Karpas-422 (cell line): ENCODE data around the gene YDJC. TPM values are rescaled to one million over a fixed set of nuclear protein-coding genes. Genes with fewer than 3 reads are reported as not detected.
"Not testable (repeated sequence)": the region's sequence is repeated elsewhere in the genome, so short reads cannot be mapped to it uniquely, and the experiment has no call there.

Experiments used
- DNase-seq: peaks from one replicate; pipeline ENCODE4 v3.0.0-alpha.2; 2015
- H2AFZ ChIP-seq: fragments of 200-600 bp; sonication (generic); 2 replicates; pipeline ENCODE4 v1.6.1; 2014; ENCODE audit warnings: antibody characterized with exemption, low read length, mixed read lengths
- H3K27ac ChIP-seq: fragments of 200-600 bp; sonication (generic); 2 replicates; pipeline ENCODE4 v1.5.1; 2014; ENCODE audit warnings: mild to moderate bottlenecking, low read length, moderate library complexity
- H3K27me3 ChIP-seq: fragments of 200-600 bp; sonication (generic); 2 replicates; pipeline ENCODE4 v1.6.1; 2014; ENCODE audit warnings: low read length, mixed read lengths
- H3K36me3 ChIP-seq: fragments of 200-600 bp; sonication (generic); 2 replicates; pipeline ENCODE4 v1.6.1; 2014; ENCODE audit warnings: low read length, mixed read lengths; ENCODE audit not compliant: insufficient read depth
- H3K4me1 ChIP-seq: fragments of 200-600 bp; sonication (generic); 2 replicates; pipeline ENCODE4 v1.6.1; 2014; ENCODE audit warnings: mild to moderate bottlenecking, low read length, mixed read lengths
- H3K4me2 ChIP-seq: fragments of 200-600 bp; sonication (generic); 2 replicates; pipeline ENCODE4 v1.6.1; 2014; ENCODE audit warnings: low read length, low read depth, mild to moderate bottlenecking; ENCODE audit not compliant: poor library complexity, severe bottlenecking
- H3K4me3 ChIP-seq: fragments of 200-600 bp; sonication (generic); 2 replicates; pipeline ENCODE4 v1.5.1; 2014; ENCODE audit warnings: mild to moderate bottlenecking, antibody characterized with exemption, low read length, mixed read lengths
- H3K79me2 ChIP-seq: fragments of 200-600 bp; sonication (generic); 2 replicates; pipeline ENCODE4 v1.6.1; 2014; ENCODE audit warnings: mild to moderate bottlenecking, low read length, mixed read lengths
- H3K9ac ChIP-seq: fragments of 200-600 bp; sonication (generic); 2 replicates; pipeline ENCODE4 v1.6.0; 2014; ENCODE audit warnings: low read length
- H3K9me2 ChIP-seq: fragments of 200-600 bp; sonication (generic), shearing (Covaris generic); replicated peaks from 2 replicates; pipeline ENCODE4 v1.6.0; 2014; ENCODE audit warnings: mild to moderate bottlenecking, low read length, moderate library complexity; ENCODE audit not compliant: insufficient read depth
- H3K9me3 ChIP-seq: fragments of 300-700, 200-600 bp; sonication (generic); 2 replicates; pipeline ENCODE4 v1.6.1; 2014; ENCODE audit warnings: low read length, mixed read lengths
- H4K20me1 ChIP-seq: fragments of 200-600 bp; sonication (generic); 2 replicates; pipeline ENCODE4 v1.6.1; 2014; ENCODE audit warnings: mild to moderate bottlenecking, antibody characterized with exemption, low read length, low read depth; ENCODE audit not compliant: insufficient read depth
- total RNA-seq: library from RNA; depleted of rRNA; stranded (reverse); fragments of >200 nt; shearing (Covaris generic); gene quantifications from 2 replicates; pipeline ENCODE4 v1.2.3, GENCODE V29; 2014; ENCODE audit warnings: low replicate concordance

The YDJC gene
- total RNA-seq, 1 experiment from 2014 or later, result 59.1 TPM

DNA sequence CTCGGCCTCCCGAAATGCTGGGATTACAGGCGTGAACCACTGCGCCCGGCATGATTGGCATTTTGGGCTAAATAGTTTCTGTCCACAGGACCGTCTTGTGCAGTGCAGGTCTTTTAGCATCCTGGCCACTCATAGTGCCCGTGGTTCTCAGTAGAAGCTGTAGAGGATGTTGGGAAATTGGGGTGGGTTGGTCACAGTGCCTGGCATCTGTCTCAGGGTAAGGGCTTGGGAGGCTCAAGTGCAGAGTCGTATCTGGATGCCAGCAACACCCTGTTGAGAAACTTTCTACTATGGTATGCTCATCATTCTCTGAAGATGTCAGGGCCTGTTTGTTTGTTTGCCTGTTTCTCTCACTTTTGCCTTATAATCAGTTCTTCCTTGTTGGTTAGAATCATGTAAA lies 40.4 kb downstream of the YDJC start:
- Histone ChIP-seq H3K79me2 (peaks cover 97% of the 10 kb centered on the region), H3K9me2 (no peaks in the 10 kb centered on the region), H3K9ac (no peak overlapping the region), H2AFZ (no peak overlapping the region), H3K9me3 (no peaks in the 10 kb centered on the region), H3K27me3 (no peaks in the 10 kb centered on the region), H4K20me1 (peaks cover 49% of the 10 kb centered on the region), H3K4me2 (no peak overlapping the region), H3K36me3 (peaks cover 15% of the 10 kb centered on the region), H3K27ac (no peak overlapping the region), H3K4me1 (peaks cover 44% of the 10 kb centered on the region), H3K4me3 (no peak overlapping the region)
- no peak for DNase-seq

DNA sequence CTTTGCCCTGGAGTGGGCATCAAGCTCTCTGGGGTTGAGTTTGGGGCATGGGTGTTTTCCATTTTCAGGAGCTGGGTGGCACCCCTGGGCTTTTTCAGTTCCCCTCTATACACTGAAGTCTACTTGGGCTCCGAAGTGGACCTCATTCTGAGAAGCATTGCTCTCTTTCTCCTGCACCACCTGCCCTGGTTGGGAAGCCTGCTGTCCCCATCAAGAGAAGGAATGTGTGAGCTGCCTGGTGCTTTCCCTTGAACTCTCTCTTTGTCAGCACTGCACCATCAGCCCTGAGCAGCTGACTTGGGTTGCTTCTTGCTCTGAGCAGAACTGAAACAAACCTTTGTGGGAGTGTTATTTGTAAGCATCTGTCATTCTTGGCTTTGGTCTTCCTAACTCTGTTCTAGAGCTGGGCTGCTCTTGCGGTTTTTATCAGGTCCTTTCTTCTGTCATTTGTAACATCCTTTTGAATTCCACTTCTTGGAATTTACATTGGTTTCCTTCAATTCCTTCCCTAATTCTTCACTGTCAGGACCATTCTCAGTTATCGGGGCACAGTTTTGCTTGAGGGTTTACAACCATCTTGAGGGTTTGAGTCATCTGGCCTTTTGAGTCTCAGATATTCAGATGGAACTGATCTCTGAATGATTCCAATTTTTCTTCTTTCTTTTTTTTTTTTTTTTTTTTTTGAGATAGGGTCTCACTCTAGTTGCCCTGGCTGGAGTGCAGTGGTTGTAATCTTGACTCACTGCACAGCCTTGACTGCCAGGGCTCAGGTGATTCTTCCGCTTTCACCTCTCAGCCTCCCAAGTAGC lies 41.8 kb downstream of the YDJC start:
- H3K9me3 ChIP-seq, result no peaks in the 10 kb centered on the region
- peak overlapping the region; percentile 23 for H3K4me2 ChIP-seq
- no peak for DNase-seq
- no peaks in the 10 kb centered on the region for H3K27me3 ChIP-seq
- H4K20me1 ChIP-seq, result peaks cover 53% of the 10 kb centered on the region
- no peak overlapping the region for H3K9ac ChIP-seq
- H3K36me3 ChIP-seq, result peaks cover 3% of the 10 kb centered on the region; the same call in 1 of the 2 replicates
- H3K79me2 ChIP-seq, result peaks cover 92% of the 10 kb centered on the region
- peaks cover 44% of the 10 kb centered on the region for H3K4me1 ChIP-seq
- peak overlapping the region; percentile 55 for H3K27ac ChIP-seq
- H3K4me3 ChIP-seq, result no peak overlapping the region
- no peaks in the 10 kb centered on the region for H3K9me2 ChIP-seq
- H2AFZ ChIP-seq, result no peak overlapping the region

DNA sequence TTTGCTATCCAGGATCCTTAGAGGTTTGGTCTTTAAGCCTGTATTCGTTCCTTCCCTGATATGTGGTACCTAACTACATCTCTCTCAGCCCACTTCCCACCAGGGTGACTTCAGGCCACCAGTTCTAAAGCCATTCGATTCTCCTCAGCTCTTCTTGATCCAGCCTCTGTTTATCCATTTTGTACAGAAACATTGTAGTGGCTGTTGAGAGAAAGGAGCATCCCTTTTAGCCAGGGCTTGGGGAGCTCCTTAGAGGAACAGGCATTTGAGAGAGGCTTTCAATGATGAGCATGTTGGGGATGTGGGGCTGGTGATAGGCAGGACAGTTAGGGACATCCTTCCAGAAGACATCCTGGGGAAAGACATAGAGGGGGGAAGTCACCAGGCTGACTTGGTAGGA lies 44.4 kb downstream of the YDJC start:
- no peak overlapping the region for H2AFZ ChIP-seq
- no peak overlapping the region for H3K27ac ChIP-seq
- peaks cover 40% of the 10 kb centered on the region for H4K20me1 ChIP-seq
- peaks cover 92% of the 10 kb centered on the region for H3K79me2 ChIP-seq
- H3K9me2 ChIP-seq, result no peaks in the 10 kb centered on the region
- H3K4me3 ChIP-seq, result no peak overlapping the region
- H3K27me3 ChIP-seq, result no peaks in the 10 kb centered on the region
- H3K9me3 ChIP-seq, result no peaks in the 10 kb centered on the region
- H3K36me3 ChIP-seq, result no peaks in the 10 kb centered on the region
- peaks cover 32% of the 10 kb centered on the region for H3K4me1 ChIP-seq
- no peak overlapping the region for H3K4me2 ChIP-seq
- DNase-seq, result no peak
- H3K9ac ChIP-seq, result no peak overlapping the region

DNA sequence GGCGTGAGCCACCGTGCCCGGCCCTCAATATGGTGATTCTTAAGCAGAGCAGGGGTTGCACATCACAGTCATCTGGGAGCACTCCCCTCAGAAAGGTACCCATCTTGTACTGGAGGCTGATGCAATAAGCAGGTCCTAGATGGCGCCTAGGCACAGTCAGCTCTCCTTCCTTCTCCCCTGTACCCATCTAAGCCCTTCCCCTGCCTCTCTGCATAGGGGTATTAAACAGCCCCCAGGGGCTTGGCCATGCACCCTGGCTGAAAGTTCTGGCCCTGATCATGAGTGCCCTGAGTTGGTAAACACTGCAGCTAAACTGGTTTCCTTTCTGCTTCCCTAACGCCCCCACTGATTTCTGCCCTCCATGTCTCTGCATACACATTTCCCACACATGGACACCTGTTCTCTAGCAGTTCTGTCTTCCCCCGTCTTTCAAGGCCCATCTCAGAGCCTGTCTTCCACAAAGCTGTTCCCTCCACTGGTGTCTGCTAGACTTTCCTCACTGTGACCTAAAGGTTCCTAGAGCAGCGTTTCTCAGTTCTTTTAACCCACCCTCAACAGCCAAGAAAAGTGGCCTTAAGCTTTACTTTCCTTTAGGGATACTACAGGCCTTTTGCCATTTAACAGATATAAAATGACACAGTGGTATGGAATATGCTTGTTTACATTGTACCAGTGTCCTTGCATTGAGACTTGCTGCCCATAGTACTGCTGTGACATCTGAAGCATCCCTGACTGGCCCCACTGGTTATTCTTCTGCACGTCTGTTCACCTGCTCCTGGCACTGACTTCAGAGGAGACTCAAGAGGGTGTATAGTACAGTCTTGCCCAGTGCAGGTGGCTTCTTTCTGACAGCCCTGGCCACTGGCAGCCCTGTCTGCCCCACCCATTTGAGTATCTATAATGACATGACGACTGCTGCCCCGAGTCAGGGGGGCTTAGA lies 46.8 kb downstream of the YDJC start:
- peak overlapping the region; percentile 25; the same call in 1 of the 2 replicates for H3K27ac ChIP-seq
- H3K9me2 ChIP-seq, result no peaks in the 10 kb centered on the region
- H3K9ac ChIP-seq, result no peak overlapping the region
- no peaks in the 10 kb centered on the region for H3K36me3 ChIP-seq
- peaks cover 47% of the 10 kb centered on the region for H4K20me1 ChIP-seq
- H3K27me3 ChIP-seq, result no peaks in the 10 kb centered on the region
- H2AFZ ChIP-seq, result no peak overlapping the region
- H3K4me3 ChIP-seq, result no peak overlapping the region
- no peak for DNase-seq
- no peaks in the 10 kb centered on the region for H3K9me3 ChIP-seq
- no peak overlapping the region for H3K4me2 ChIP-seq
- peaks cover 17% of the 10 kb centered on the region for H3K4me1 ChIP-seq
- peaks cover 93% of the 10 kb centered on the region for H3K79me2 ChIP-seq

DNA sequence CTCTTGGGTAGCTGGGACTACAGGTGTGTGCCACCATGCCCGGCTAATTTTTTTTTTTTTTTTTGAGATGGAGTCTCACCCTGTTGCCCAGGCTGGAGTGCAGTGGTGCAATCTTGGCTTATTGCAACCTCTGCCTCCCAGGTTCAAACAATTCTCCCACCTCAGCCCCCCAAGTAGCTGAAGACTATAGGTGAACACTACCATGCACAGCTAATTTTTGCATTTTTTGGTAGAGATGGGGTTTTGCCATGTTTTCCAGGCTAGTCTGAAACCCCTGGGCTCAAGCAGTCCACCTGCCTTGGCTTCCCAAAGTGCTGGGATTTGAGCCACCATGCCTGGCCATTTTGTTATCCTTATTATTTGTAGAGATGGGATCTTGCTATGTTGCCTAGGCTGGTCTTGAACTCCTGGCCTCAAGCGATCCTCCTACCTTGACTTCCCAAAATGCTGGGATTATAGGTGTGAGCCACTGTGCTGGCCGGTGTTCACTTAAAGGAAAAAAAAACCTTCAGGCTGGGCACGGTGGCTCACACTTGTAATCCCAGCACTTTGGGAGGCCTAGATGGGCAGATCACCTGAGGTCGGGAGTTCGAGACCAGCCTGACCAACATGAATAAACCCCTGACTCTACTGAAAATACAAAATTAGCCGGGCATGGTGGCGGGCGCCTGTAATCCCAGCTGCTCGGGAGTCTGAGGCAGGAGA lies 48.7 kb downstream of the YDJC start:
- not testable (repeated sequence) for H3K4me2 ChIP-seq, H3K27me3 ChIP-seq, H3K9ac ChIP-seq, H3K4me1 ChIP-seq, H3K27ac ChIP-seq, H3K9me2 ChIP-seq, H3K4me3 ChIP-seq, DNase-seq, H2AFZ ChIP-seq, H3K9me3 ChIP-seq, H3K36me3 ChIP-seq
- Histone ChIP-seq H4K20me1 (peaks cover 49% of the 10 kb centered on the region), H3K79me2 (peaks cover 93% of the 10 kb centered on the region)

DNA sequence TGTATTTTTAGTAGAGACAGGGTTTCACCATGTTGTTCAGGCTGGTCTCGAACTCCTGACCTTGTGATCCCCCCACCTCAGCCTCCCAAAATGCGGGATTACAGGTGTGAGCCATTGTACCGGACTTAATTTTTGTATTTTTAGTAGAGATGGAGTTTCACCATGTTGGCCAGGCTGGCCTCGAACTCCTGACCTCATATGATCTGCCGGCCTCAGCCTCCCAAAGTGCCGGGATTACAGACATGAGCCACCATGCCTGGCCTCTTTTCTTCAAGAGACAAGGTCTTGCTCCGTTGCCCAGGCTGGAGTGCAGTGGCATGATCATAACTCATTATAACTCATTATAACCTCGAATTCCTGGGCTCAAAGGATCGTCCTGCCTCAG lies 49.2 kb downstream of the YDJC start:
- Histone ChIP-seq H3K79me2 (peaks cover 93% of the 10 kb centered on the region), H4K20me1 (peaks cover 53% of the 10 kb centered on the region)
- not testable (repeated sequence) for H3K9me2 ChIP-seq, H3K9ac ChIP-seq, H3K27ac ChIP-seq, H3K4me2 ChIP-seq, H2AFZ ChIP-seq, H3K4me1 ChIP-seq, H3K27me3 ChIP-seq, DNase-seq, H3K4me3 ChIP-seq, H3K9me3 ChIP-seq, H3K36me3 ChIP-seq

DNA sequence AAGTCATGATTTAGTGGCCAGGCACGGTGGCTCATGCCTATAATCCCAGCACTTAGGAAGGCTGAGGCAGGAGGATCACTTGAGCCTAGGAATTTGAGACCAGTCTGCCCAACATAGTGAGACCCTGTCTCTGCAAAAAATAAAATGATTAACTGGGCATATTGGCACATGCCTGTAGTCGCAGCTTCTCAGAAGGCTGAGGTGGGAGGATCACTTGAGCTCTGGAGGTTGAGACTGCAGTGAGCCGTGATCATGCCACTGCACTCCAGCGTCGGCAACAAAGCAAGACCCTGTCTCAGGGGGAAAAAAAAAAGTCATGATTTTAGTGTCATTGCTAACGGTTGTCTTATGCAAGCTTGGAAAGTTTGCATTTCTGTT lies 50.4 kb downstream of the YDJC start:
- no peaks in the 10 kb centered on the region for H3K4me1 ChIP-seq
- H2AFZ ChIP-seq, result no peak overlapping the region
- peaks cover 49% of the 10 kb centered on the region for H4K20me1 ChIP-seq

More for the DNA sequence above, 50.4 kb downstream of the YDJC start:
- H3K4me2 ChIP-seq, result no peak overlapping the region
- no peaks in the 10 kb centered on the region for H3K36me3 ChIP-seq
- DNase-seq, result no peak
- no peaks in the 10 kb centered on the region for H3K9me3 ChIP-seq
- H3K79me2 ChIP-seq, result peaks cover 93% of the 10 kb centered on the region
- no peak overlapping the region for H3K27ac ChIP-seq
- H3K27me3 ChIP-seq, result no peaks in the 10 kb centered on the region
- no peaks in the 10 kb centered on the region for H3K9me2 ChIP-seq
- H3K4me3 ChIP-seq, result no peak overlapping the region
- H3K9ac ChIP-seq, result no peak overlapping the region
